ENCODE measurements around the gene PARP12. TPM values are rescaled to one million over a fixed set of nuclear protein-coding genes. Genes with fewer than 3 reads are reported as not detected.

The PARP12 gene
- total and polyA plus RNA-seq, 2 of the 8 experiments (the other 6 are each of a cell fraction or from before 2014, with no cell fraction given) = 9.0 to 21.5 TPM

GRCh38 chr7:140000666-140001268, 62.0 kb downstream of the PARP12 start:
- ChIA-PET CTCF (ENCODE audit: partially characterized antibody) (interaction anchor here (0.6 to 11.1 kb wide), 12 partner anchors 9 to 393 kb away, joined by 3 to 122 read pairs (median 3); no protein-coding TSS in a partner anchor), POLR2A (ENCODE audit: partially characterized antibody) (no interaction called here)
- 80% methylated on average over 6 of the region's 6 CpGs; no CpG with 5 or more reads in 1 of the 2 experiments for WGBS, 2 experiments (ENCODE audit: extremely low coverage in 1 of 2, insufficient coverage in 1 of 2, insufficient read length in 1 of 2, insufficient replicate concordance in 2 of 2, low coverage in 1 of 2, low lambda C conversion rate in 2 of 2, missing lambda C conversion rate in 1 of 2)
- TF ChIP-seq POU5F1 (IDR thresholded peaks at IDR 0.05; ENCODE audit: low read depth, low read length) (no peak), CREB1 (IDR thresholded peaks at IDR 0.05) (no peak), CBX8 (IDR thresholded peaks at IDR 0.05; ENCODE audit: borderline replicate concordance, low read depth, low read length) (no peak), HDAC2 (IDR thresholded peaks at IDR 0.05; ENCODE audit: borderline replicate concordance in 1 of 2, low read depth in 2 of 2, low read length in 2 of 2) (no peak), KDM1A (IDR thresholded peaks at IDR 0.05; ENCODE audit: borderline replicate concordance, low read length) (no peak), TEAD4 (IDR thresholded peaks at IDR 0.05; ENCODE audit: low read depth, low read length) (no peak), KDM5A (IDR thresholded peaks at IDR 0.05; ENCODE audit: low read length) (no peak), TCF12 (IDR thresholded peaks at IDR 0.05; ENCODE audit: low read depth, low read length) (no peak), CHD2 (IDR thresholded peaks at IDR 0.05; ENCODE audit: low read length) (no peak), MAFK (IDR thresholded peaks at IDR 0.05; ENCODE audit: low read depth, low read length) (no peak), SIN3A (conservative IDR thresholded peaks at IDR 0.05 in 1 of 2, IDR thresholded peaks at IDR 0.05 in 1 of 2; ENCODE audit: low read depth in 1 of 2, low read length in 2 of 2) (no peak), USF2 (IDR thresholded peaks at IDR 0.05; ENCODE audit: low read length) (no peak), SRF (IDR thresholded peaks at IDR 0.05; ENCODE audit: low read depth, low read length) (no peak)

More at GRCh38 chr7:140000666-140001268, 62.0 kb downstream of the PARP12 start:
- Histone ChIP-seq H3K14ac (ENCODE audit: insufficient read length) (no peak overlapping the region), H3K27me3 (replicated peaks in 1 of 4; ENCODE audit: control insufficient read depth in 3 of 4, extremely low read depth in 1 of 4, insufficient read depth in 3 of 4, low read length in 3 of 4) (no peaks in the 10 kb centered on the region), H3K79me2 (ENCODE audit: control insufficient read depth in 1 of 2, insufficient read depth in 2 of 2, low read length in 2 of 2) (no peaks in the 10 kb centered on the region), H2BK12ac (ENCODE audit: low read depth, low read length) (no peak overlapping the region), H4K5ac (ENCODE audit: insufficient read length, low read depth, low read length) (no peak overlapping the region), H2BK5ac (ENCODE audit: low read depth, low read length) (no peak overlapping the region), H4K8ac (ENCODE audit: extremely low read depth, insufficient read depth, low read length) (no peak overlapping the region), H3K4me2 (ENCODE audit: insufficient read depth in 1 of 2, low read depth in 2 of 2, low read length in 2 of 2) (no peak overlapping the region), H2BK15ac (ENCODE audit: low read length) (no peak overlapping the region), H3K56ac (replicated peaks; ENCODE audit: insufficient read length, low read depth, low read length) (no peak overlapping the region), H3K79me1 (ENCODE audit: low read depth, low read length) (no peaks in the 10 kb centered on the region), H2BK120ac (replicated peaks; ENCODE audit: low read depth, low read length) (no peak overlapping the region), H2BK20ac (ENCODE audit: low read length) (no peak overlapping the region), H3K23ac (ENCODE audit: insufficient read length) (no peak overlapping the region), H3K4me1 (replicated peaks in 1 of 4; ENCODE audit: control insufficient read depth in 3 of 4, insufficient read depth in 4 of 4, low read length in 3 of 4) (no peaks in the 10 kb centered on the region), H4K91ac (replicated peaks; ENCODE audit: insufficient read length, low read length) (no peak overlapping the region), H3K36me3 (ENCODE audit: control insufficient read depth in 2 of 4, insufficient read depth in 4 of 4, low read length in 3 of 4) (no peaks in the 10 kb centered on the region), H3K27ac (ENCODE audit: low read depth, low read length) (no peak overlapping the region), H3K23me2 (ENCODE audit: low read depth, low read length) (0 out of 2 replicates have a peak, but pooled peaks cover 2% of the 10 kb centered on the region), H4K20me1 (replicated peaks in 1 of 2; ENCODE audit: control insufficient read depth in 1 of 2, insufficient read depth in 2 of 2, low read length in 2 of 2) (no peaks in the 10 kb centered on the region), H3K9me3 (ENCODE audit: insufficient read depth in 2 of 2, low read depth in 1 of 2, low read length in 1 of 2) (no peaks in the 10 kb centered on the region), H2AFZ (ENCODE audit: low read length) (no peak overlapping the region), H3K18ac (ENCODE audit: extremely low read depth, low read length) (no peak overlapping the region), H2AK5ac (ENCODE audit: low read depth, low read length) (no peak overlapping the region), H3K4ac (replicated peaks; ENCODE audit: insufficient read length, low read depth, low read length) (no peak overlapping the region), H3K9ac (replicated peaks in 1 of 4; ENCODE audit: extremely low read depth in 1 of 4, low read depth in 3 of 4, low read length in 3 of 4) (no peak overlapping the region), H3K4me3 (ENCODE audit: extremely low read depth in 1 of 4, insufficient read depth in 2 of 4, low read depth in 3 of 4, low read length in 4 of 4) (no peak overlapping the region)
- FAIRE-seq (no peak), DNase-seq (ENCODE audit: low read depth in 1 of 2, low spot score in 2 of 2) (no peak)

Measured in H1 (cell line).